ENCODE measurements around the gene SGSM2. TPM values are rescaled to one million over a fixed set of nuclear protein-coding genes. Genes with fewer than 3 reads are reported as not detected.
"Not testable (repeated sequence)": the region's sequence is repeated elsewhere in the genome, so short reads cannot be mapped to it uniquely, and the experiment has no call there.

SGSM2 gene, protein sequence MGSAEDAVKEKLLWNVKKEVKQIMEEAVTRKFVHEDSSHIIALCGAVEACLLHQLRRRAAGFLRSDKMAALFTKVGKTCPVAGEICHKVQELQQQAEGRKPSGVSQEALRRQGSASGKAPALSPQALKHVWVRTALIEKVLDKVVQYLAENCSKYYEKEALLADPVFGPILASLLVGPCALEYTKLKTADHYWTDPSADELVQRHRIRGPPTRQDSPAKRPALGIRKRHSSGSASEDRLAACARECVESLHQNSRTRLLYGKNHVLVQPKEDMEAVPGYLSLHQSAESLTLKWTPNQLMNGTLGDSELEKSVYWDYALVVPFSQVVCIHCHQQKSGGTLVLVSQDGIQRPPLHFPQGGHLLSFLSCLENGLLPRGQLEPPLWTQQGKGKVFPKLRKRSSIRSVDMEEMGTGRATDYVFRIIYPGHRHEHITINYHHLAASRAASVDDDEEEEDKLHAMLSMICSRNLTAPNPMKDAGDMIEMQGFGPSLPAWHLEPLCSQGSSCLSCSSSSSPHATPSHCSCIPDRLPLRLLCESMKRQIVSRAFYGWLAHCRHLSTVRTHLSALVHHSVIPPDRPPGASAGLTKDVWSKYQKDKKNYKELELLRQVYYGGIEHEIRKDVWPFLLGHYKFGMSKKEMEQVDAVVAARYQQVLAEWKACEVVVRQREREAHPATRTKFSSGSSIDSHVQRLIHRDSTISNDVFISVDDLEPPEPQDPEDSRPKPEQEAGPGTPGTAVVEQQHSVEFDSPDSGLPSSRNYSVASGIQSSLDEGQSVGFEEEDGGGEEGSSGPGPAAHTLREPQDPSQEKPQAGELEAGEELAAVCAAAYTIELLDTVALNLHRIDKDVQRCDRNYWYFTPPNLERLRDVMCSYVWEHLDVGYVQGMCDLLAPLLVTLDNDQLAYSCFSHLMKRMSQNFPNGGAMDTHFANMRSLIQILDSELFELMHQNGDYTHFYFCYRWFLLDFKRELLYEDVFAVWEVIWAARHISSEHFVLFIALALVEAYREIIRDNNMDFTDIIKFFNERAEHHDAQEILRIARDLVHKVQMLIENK
- 19.1 and 19.4 TPM in 2 replicates for total RNA-seq (2014; rRNA removed; shearing (Covaris generic))
- polyA plus RNA-seq (2014; cell fraction: nucleus; rRNA removed): 161 and 205 TPM in 2 replicates

DNA sequence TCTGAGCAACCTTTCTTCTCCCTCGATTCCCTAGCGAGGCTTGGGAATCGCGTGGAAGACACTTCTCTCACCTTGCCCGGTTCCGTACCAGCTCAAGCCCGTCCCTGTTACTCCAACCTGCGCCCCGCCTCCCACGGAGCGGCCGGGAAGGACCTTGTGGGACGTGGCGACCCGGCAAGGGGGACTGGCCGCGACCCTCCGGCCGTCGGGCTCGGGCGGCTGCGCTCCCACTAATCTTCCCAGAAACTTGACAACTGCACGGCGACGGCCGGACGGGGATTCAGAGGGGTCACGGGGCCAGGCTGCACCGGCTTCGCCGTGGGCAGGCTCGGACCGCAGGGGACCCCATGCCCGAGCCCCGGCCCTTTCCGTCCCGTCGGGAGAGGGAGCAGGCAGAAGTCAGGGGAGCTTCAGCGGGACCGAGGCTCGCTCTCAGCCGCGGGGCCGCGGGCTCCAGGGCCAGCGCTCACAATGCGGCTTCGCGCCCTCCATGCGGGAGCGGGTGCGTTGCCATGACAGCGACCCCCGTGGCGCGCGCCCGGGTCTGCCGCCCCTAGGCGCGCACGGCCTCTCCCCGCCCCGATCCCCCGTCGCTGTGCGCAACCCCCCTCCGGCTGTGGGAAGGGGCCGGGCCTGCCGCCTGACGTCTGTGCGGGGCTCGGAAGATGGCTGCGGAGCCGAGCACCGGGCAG is at the start of gene SGSM2:
Gene SGSM2, plus strand, starts transcription at position 650 of the 692 bp plus-strand sequence. CDS start 188 bp downstream, outside the sequence.
- DNase-seq (ENCODE audit: extremely low read depth, low read depth): no peak

DNA sequence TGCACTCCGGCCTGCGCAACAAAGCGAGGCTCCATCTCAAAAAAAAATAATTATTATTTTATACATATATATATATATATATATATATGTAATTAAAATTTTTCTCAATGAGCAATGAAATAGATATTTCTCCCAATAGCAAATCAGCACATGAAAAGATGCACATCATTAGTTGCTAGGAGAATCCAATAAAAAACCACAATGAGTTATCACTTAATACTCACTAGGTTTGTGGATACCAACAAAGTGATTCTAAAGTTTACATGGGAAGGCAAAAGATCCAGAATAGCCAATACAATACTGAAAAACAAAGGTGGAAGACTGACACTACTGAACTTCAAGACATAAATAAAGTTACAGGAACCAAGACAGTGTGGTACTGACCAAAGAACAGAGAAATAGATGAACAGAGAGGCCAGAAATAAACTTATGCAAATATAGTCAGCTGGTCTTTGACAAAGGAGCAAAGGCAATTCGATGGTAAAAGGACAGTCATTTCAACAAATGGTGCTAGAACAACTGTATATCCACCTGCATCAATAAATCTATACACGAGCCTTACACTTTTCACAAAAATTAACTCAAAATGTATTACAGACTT is 47.3 kb upstream of the SGSM2 start:
- DNase-seq (ENCODE audit: extremely low read depth, low read depth): no peak

- DNase-seq (ENCODE audit: extremely low read depth, low read depth): no peak
Measured at GRCh38 chr17:2292100-2292499, 45.2 kb upstream of the SGSM2 start.

DNA sequence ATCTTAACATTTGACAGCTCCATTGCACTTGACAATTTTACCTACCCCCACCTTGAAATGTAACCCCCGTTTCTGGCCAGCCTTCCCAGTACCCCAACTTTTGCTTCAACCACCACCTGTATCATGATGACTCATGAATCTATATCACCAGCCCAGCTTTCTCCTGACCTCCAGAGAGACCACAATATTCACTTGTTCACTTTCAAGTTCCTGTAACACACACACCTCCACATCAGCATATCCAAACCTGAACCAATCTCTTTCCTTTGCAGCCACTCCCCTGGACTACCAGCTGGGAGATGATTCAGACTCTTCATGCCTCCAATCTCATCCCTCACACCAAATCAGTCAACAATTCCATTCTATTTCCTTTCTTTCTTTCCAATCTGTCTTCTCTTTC is 41.7 kb upstream of the SGSM2 start:
- DNase-seq (ENCODE audit: extremely low read depth, low read depth): no peak

- no peak for DNase-seq (ENCODE audit: extremely low read depth, low read depth)
Measured at GRCh38 chr17:2297023-2297422, 40.3 kb upstream of the SGSM2 start.

DNA sequence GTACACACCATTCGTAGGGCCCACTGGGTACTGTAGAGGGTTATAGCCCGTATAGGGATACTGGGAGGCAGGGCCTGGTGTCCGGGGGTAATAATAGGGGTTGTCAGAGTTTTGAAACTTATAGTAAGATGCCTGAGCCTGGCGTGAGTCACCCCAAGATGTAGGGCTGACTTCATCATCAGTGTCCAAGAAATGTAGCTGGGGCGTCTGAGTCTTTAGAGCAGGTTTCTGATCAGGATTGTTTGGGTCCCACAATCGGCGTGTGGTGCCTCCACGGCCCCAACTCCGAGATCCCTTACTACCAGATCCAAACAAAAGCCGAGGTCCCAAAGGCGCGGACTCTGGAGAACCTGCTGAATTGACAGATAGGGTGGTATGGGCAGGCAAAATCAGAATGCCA is 38.2 kb upstream of the SGSM2 start:
- DNase-seq (ENCODE audit: extremely low read depth, low read depth): no peak

GRCh38 chr17:2299756-2300155 is 37.5 kb upstream of the SGSM2 start:
- DNase-seq (ENCODE audit: extremely low read depth, low read depth): no peak

DNA sequence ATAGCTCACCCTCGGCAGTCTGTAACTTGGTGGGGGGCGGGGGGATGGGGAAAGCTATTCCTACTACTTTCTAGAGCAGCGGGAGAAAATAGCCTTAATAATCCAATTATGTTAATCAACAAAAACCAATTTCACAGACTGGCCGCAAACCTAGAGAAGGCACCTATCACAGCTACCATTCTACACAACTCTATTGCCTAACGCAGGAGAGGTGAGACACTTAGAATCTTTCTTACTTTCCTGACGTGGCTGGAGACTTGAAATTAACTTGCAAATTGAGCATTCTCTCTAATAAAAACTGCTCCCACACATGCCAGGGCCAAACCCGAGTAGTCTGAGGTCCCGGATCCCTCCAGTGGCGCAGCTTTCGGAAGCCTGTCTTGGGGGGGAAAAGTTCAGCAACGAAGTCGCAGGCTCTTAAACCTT is 34.5 kb upstream of the SGSM2 start:
- no peak for DNase-seq (ENCODE audit: extremely low read depth, low read depth)

DNA sequence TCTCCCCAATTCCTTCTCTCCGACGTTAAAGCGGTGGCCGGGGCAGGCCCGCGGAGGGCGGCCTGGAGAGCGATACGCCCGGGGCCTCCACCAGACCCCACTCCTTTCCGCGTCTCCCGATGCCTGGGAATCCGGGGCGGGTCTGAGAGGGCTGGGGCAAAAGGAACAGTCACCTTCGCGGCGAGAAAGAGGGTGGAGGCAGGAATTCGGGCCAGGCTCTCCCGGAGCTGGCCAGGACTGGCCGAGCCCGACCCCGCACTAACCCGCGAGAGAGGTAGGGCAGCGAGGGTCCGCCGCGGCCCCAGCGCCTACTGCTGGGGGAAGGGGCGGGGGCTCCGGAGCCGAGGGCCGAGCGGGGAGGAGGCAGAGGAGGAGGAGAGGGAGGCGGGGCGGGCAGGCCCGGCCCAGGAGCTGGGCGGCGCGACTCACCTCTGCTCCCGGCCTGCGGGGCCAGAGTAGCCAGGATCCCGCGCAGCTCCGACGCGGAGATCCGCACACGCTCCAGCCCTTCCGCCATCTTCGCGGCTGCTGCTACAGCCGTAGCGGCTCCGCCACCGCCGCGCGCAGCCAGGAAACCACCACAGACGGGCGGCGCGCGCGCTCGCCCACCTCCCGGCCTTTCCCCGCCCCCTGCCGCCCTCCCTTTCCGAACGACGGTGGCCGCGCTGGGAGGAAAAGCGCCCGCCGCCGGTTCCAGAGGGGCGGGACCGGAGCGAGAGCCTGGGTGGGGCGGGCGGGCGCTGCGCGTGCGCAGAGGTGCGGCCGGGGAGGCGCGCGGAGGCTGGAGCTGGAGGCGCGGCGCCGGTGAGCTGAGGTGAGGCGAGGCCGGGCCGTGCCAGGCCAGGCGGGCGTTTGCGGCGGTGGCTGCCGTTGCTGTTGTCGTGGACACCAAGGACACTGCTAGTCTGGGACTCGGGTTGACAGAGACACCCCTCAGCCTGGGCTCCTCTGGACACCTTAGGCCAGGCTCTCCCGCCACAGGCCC is 33.8 kb upstream of the SGSM2 start, which contains the start of the genes SMG6 and SRR:
Gene SMG6, minus strand, starts transcription at position 582 of the 985 bp plus-strand sequence. Its CDS starts 65 bp downstream, at position 517.
Gene SRR, plus strand, starts transcription at position 747 of the 985 bp plus-strand sequence. CDS start 11,611 bp downstream, outside the sequence.
- peak; percentile 87 for DNase-seq (ENCODE audit: extremely low read depth, low read depth)

- no peak for DNase-seq (ENCODE audit: extremely low read depth, low read depth)
Measured at GRCh38 chr17:2304931-2305330, 32.4 kb upstream of the SGSM2 start.

GRCh38 chr17:2309338-2310154 is 27.8 kb upstream of the SGSM2 start:
- DNase-seq (ENCODE audit: extremely low read depth, low read depth): no peak

- DNase-seq (ENCODE audit: extremely low read depth, low read depth): no peak
Measured at GRCh38 chr17:2312736-2313135, 24.6 kb upstream of the SGSM2 start.

- DNase-seq (ENCODE audit: extremely low read depth, low read depth): not testable (repeated sequence)
Measured at GRCh38 chr17:2316916-2317205, 20.4 kb upstream of the SGSM2 start.

- DNase-seq (ENCODE audit: extremely low read depth, low read depth): no peak
Measured at GRCh38 chr17:2317796-2318195, 19.5 kb upstream of the SGSM2 start.

- DNase-seq (ENCODE audit: extremely low read depth, low read depth): no peak
Measured at GRCh38 chr17:2319051-2319450, 18.2 kb upstream of the SGSM2 start.

DNA sequence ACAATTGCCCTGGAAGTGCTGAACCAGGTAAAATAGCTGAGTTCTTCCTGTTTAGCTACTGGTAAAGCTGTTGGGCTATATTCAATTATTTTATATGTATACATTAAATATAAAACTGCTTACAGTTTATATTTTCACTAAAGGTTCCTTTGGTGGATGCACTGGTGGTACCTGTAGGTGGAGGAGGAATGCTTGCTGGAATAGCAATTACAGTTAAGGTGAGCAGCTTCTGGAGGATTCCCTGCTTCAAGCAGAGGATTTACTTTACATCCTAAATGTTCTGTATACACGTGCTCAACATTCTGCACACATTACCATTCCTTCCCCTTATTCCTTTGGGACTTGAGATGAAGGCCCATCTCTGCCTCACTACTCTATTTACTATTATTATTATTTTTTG is 15.9 kb upstream of the SGSM2 start:
- no peak for DNase-seq (ENCODE audit: extremely low read depth, low read depth)

DNA sequence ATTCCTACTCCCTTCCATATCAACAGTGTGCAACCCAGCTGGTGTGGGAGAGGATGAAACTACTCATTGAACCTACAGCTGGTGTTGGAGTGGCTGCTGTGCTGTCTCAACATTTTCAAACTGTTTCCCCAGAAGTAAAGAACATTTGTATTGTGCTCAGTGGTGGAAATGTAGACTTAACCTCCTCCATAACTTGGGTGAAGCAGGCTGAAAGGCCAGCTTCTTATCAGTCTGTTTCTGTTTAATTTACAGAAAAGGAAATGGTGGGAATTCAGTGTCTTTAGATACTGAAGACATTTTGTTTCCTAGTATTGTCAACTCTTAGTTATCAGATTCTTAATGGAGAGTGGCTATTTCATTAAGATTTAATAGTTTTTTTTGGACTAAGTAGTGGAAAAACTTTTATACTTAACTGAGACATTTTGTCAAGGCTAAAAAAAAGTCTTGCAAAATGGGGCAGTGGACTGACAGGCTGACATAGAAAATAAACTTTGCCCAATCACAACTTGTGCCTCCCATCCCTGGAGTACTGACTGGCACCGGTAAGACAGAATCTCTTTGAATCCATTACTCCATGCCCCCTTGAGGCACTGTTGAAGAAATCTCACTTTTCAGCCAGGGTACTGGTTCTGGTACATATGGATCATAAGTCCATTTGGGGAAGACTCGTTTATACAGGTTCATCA is 13.5 kb upstream of the SGSM2 start:
- no peak for DNase-seq (ENCODE audit: extremely low read depth, low read depth)

Measured in NCI-H460 (cell line).